Raji (cell line): Measurements from ENCODE around the gene BAIAP2.

Experiments used
- POLR2A ChIP-seq: IDR thresholded peaks from 2 replicates; pipeline ENCODE4 v1.6.1; 2011; ENCODE audit warnings: low read depth, low read length, control low read depth; ENCODE audit not compliant: insufficient read depth

Gene BAIAP2

DNA sequence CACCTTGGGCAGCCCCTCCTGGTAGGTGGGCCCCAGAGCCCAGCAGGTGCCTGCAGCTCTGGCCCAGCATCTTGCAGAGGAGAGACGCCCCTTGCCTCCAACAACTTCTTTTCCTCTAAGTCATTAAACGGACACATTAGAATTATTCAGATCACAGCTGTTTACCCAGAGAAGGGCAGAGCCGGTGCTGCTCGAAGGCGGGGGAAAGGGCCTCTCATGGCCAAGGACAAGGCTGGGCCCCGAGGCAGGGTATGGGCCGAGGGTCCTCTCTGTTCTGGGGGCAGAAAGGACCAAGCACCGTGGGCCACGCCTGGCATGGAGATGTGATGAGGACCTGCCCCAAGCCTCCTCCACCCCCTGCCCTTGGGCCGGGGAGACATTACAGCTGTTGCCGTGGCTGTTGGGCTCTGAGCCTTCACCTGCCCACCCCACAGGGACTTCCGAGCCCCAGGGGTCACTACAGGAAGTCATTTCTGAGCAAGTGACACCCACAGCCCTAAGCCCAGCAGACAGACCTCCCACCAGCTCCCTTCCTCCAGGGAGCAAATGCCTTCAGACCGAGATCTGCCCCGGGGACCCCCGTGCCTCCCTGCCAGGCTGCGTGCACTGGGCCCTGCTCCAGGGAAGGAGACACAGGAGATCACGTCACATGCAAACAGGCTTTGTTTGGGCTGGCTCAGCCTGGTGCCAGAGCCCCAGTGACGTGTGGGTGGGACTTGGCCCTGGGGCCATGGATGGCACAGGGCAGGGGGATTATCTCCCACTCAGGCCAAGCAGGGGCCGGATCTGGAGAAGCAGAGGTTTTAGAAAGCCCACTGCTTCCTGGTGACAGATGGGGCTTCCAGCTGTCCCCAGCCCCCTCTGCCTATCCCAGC is 129.7 kb downstream of the BAIAP2 start:
- no peak for TF ChIP-seq POLR2A

DNA sequence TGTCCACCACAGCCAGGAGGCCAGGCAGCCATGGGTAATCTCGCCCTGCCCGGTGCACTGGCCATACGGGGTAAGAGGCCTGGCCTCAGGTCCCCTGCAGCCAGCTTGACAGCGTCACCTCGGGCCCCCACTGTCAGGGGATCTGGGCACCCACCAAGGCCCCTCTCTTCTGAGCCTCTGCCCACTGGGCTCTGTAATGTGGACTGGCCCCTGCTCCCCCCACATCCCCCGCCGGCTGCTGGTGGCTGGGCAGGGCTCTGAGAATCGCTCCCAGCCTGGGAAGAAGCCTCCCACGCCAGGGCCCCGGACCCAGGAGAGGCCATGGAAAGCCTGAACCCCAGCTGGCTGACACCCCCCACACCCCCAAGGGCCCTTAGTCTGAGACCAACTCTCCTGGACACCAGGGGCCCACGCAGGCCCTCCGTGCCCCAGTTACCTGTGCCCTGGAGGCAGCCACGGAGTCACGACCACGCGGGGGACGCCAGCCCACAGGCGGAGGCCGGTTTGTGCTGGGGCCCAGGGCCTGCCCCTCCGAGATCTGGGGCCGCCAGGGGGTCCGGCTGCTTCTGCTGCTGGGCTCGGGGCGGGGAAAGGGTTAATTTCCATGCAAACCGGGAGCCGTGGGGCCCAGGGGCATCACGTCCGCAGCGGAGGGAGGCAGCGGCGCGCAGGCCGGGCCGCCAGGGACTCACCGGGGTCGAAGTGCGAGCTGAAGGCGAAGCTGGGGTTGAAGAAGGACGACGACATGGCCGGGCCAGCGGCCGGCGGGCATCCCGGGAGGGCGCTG is 130.5 kb downstream of the BAIAP2 start, which contains the start of gene PVALEF:
TSS of gene PVALEF (plus strand) at position 262 of the 787 bp plus-strand sequence. CDS start 15,720 bp downstream, outside the sequence.
- no peak for TF ChIP-seq POLR2A

DNA sequence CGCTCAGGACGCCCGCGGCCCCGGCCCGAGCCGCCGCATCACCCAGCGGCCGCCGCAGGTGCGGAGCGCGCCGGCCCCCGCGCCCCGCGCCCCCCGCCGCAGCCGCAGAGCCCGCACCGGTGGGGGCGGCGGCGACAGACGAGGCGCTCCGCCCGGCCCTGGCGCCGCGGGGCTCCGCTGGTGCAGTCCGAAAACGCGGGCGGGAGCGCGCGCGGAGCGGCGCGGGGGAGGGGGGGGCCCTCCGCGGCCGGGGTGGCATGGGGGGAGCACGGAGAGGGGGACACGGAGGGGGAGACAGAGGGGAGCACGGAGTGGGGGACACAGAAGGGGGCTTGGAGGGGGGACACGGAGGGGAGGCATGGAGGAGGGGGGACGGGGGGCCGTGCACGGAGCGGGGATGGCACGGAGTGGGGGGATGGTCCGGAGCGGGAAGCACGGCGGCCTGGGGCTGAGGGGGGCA is 131.1 kb downstream of the BAIAP2 start, which contains the start of gene AATK:
TSS of gene AATK (minus strand) at position 189 of the 460 bp plus-strand sequence. CDS start 229 bp downstream, outside the sequence.
- TF ChIP-seq POLR2A: no peak
